ENCODE measurements around the gene MMRN2.
A peak's percentile ranks its signal among the peaks of the same experiment; 100 is the strongest.

The MMRN2 gene

DNA sequence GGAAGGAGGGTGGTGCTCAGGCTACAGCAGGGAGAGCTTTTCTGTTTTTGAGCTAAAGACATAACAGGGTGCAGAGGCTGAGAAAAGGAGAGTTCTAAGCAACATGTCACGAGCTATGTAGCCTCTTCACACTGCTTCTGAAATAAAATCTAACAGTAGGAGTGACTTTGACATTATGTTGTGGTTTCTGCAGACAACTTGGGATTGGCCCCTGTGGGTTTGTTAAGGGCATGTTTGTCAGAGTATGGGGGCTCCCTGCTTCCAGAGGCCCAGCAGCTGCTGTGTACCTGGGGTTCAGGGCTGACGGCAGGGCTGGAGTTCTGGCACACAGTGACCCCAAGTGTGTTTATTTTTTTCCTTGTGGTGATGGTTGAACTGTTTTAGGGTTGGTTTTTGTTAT, 24.7 kb downstream of the MMRN2 start:
- Histone ChIP-seq H3K27ac (peak overlapping the region in 1 of 2 donors; percentile 48), H3K4me3 (no peak overlapping the region)
- DNase-seq (ENCODE audit: low spot score): peak; percentile 41
- TF ChIP-seq, protein P1, sequence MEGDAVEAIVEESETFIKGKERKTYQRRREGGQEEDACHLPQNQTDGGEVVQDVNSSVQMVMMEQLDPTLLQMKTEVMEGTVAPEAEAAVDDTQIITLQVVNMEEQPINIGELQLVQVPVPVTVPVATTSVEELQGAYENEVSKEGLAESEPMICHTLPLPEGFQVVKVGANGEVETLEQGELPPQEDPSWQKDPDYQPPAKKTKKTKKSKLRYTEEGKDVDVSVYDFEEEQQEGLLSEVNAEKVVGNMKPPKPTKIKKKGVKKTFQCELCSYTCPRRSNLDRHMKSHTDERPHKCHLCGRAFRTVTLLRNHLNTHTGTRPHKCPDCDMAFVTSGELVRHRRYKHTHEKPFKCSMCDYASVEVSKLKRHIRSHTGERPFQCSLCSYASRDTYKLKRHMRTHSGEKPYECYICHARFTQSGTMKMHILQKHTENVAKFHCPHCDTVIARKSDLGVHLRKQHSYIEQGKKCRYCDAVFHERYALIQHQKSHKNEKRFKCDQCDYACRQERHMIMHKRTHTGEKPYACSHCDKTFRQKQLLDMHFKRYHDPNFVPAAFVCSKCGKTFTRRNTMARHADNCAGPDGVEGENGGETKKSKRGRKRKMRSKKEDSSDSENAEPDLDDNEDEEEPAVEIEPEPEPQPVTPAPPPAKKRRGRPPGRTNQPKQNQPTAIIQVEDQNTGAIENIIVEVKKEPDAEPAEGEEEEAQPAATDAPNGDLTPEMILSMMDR (IDR thresholded peaks at IDR 0.05): no peak

GRCh38 chr10:86931872-86932271, 25.5 kb downstream of the MMRN2 start:
- no peak overlapping the region for H3K4me3 ChIP-seq
- TF ChIP-seq, protein P1 (IDR thresholded peaks at IDR 0.05): no peak
- DNase-seq (ENCODE audit: low spot score): no peak
- H3K27ac ChIP-seq: peak overlapping the region in 1 of 2 donors; percentile 48

DNA sequence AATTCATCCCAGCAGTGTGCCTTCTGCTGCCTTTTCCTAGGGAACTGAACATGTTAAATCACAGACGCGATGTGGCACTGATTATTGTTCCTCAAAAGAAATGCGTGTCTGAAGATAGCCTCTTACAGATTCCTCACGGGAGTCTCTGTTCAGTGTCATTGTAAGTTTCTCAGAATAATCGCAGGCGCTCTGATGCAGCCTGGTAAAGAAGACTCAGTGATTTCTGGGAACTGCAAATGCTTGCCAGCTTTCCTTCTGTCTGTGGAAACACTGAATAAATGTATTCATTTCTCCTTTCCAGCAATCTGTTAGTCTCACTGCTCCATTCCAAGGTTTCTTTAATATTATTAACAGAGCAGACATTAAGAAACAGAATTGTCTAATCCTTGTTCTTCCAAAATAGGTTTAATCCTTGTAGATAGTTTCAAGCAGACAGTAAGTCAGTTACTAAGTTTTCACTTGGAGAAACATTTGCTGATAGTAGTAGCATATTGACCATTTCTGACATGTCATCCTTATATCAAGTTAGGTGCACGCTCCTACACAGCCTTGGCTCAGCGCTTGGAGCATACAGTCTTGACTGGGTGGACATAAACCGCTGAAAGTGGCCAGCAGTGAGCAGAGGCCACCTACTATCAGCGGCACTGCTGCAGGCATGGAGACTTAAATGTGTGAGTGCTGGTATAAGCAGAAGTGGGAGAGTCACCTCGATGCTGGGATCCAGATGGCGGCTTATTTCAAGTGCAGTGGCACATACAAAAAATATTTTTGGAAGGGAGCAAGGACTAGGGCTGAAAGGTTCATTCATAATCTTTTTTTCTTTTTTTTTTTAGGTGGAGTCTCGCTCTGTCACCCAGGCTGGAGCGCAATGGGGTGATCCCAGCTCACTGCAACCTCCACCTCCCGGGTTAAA, 27.7 kb downstream of the MMRN2 start:
- H3K27ac ChIP-seq: no peak overlapping the region
- DNase-seq (ENCODE audit: low spot score): peak; percentile 40
- no peak overlapping the region for H3K4me3 ChIP-seq
- TF ChIP-seq, protein P1 (IDR thresholded peaks at IDR 0.05): no peak

- TF ChIP-seq, protein P1 (IDR thresholded peaks at IDR 0.05): no peak
- peak overlapping the region in 1 of 2 donors; percentile 44 for H3K27ac ChIP-seq
- no peak overlapping the region for H3K4me3 ChIP-seq
- no peak for DNase-seq (ENCODE audit: low spot score)
These were observed 34.9 kb downstream of the MMRN2 start for GRCh38 chr10:86922553-86922961.

- Histone ChIP-seq H3K27ac (peak overlapping the region; percentile 44 to 47), H3K4me3 (no peak overlapping the region)
- TF ChIP-seq, protein P1 (IDR thresholded peaks at IDR 0.05): no peak
- DNase-seq (ENCODE audit: low spot score): no peak
These were observed 39.4 kb downstream of the MMRN2 start for GRCh38 chr10:86918022-86918471.

DNA sequence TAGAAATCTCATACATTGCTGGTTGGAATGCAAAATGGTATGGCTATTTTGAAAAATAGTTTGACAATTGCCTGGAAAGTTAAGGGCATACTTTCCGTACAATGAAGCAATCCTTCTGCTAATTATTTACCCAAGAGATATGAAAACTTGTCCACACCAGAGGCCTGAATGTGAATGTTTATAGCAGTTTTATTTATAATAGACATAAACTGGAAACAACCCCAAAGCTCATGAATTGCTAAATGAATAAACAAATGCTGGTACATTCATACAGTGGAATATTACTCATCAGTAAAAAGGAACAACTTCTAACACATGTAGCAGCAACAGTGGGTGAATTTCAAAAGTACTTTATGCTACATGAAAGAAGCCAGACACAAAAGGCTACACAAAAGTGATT, 42.7 kb downstream of the MMRN2 start:
- TF ChIP-seq, protein P1 (IDR thresholded peaks at IDR 0.05): no peak
- H3K4me3 ChIP-seq: no peak overlapping the region
- DNase-seq (ENCODE audit: low spot score): no peak
- H3K27ac ChIP-seq: no peak overlapping the region

- Histone ChIP-seq H3K27ac (no peak overlapping the region), H3K4me3 (no peak overlapping the region)
- TF ChIP-seq, protein P1 (IDR thresholded peaks at IDR 0.05): no peak
- DNase-seq (ENCODE audit: low spot score): no peak
These were observed 52.0 kb downstream of the MMRN2 start for GRCh38 chr10:86905429-86905828.
